ENCODE data around the gene IVNS1ABP. TPM values are rescaled to one million over a fixed set of nuclear protein-coding genes. Genes with fewer than 3 reads are reported as not detected.

The IVNS1ABP gene
- total RNA-seq, 1 donor from 2014 or later: 123 TPM

DNA sequence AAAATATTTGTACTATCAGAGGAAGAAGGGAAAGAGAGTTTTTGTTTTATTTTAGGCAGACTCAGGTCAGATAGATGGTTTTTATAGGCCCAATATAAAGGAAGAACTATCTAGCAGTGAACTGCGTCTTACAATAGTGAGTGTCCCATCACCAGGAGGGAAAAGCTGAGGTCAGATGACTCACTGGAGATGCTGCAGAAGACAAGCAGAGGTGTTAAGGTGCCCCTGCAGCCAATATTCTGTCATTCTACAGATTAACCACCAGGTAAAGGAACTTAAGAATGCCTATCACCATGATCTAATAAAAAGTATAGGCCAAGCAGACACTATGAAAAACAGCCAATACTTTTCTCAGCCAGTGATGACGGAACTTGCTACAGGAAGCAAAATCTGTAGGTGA, 29.6 kb downstream of the IVNS1ABP start:
- H3K27me3 Mint-ChIP-seq (ENCODE audit: low read depth): no peaks in the 10 kb centered on the region
- no peak for DNase-seq (ENCODE audit: low spot score)
- H3K4me3 Mint-ChIP-seq (ENCODE audit: unreplicated experiment): no peak overlapping the region

GRCh38 chr1:185284533-185285276, 32.3 kb downstream of the IVNS1ABP start:
- Mint-ChIP-seq H3K27me3 (ENCODE audit: low read depth) (no peaks in the 10 kb centered on the region), H3K36me3 (ENCODE audit: low read depth) (peaks cover 7% of the 10 kb centered on the region), H3K4me3 (ENCODE audit: unreplicated experiment) (no peak overlapping the region), H3K9me3 (ENCODE audit: low read depth) (peaks cover 3% of the 10 kb centered on the region), H3K4me1 (ENCODE audit: low read depth) (peaks cover 20% of the 10 kb centered on the region), H3K27ac (ENCODE audit: unreplicated experiment) (no peak overlapping the region)
- TF ChIP-seq, protein P1, sequence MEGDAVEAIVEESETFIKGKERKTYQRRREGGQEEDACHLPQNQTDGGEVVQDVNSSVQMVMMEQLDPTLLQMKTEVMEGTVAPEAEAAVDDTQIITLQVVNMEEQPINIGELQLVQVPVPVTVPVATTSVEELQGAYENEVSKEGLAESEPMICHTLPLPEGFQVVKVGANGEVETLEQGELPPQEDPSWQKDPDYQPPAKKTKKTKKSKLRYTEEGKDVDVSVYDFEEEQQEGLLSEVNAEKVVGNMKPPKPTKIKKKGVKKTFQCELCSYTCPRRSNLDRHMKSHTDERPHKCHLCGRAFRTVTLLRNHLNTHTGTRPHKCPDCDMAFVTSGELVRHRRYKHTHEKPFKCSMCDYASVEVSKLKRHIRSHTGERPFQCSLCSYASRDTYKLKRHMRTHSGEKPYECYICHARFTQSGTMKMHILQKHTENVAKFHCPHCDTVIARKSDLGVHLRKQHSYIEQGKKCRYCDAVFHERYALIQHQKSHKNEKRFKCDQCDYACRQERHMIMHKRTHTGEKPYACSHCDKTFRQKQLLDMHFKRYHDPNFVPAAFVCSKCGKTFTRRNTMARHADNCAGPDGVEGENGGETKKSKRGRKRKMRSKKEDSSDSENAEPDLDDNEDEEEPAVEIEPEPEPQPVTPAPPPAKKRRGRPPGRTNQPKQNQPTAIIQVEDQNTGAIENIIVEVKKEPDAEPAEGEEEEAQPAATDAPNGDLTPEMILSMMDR (IDR thresholded peaks at IDR 0.05): no peak
- DNase-seq (ENCODE audit: low spot score): no peak

More for the DNA sequence above, 29.6 kb downstream of the IVNS1ABP start:
- Mint-ChIP-seq H3K36me3 (ENCODE audit: low read depth) (peaks cover 3% of the 10 kb centered on the region), H3K4me1 (ENCODE audit: low read depth) (peaks cover 13% of the 10 kb centered on the region), H3K27ac (ENCODE audit: unreplicated experiment) (no peak overlapping the region), H3K9me3 (ENCODE audit: low read depth) (peaks cover 3% of the 10 kb centered on the region)
- TF ChIP-seq, protein P1 (IDR thresholded peaks at IDR 0.05): no peak

DNA sequence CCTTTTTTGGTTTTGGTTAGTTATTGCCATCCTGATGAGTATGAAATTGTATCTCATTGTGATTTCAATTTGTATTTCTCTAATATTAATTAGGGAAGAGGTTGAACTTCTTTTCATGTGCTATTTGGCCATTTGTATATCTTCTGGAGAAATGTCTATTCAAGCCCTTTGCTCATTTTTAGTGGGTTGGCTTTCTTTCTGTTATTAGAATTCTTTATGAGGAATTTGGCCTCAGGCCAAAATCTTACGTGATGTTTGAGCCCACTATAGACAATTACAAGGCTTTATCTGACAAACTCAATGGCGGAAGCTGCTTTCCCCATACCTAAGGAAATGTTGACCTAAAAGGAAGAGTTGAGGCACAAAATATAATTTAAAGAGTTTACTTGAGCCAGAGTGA, 32.9 kb downstream of the IVNS1ABP start:
- H3K36me3 Mint-ChIP-seq (ENCODE audit: low read depth): peaks cover 6% of the 10 kb centered on the region
- peaks cover 3% of the 10 kb centered on the region for H3K9me3 Mint-ChIP-seq (ENCODE audit: low read depth)
- no peak for DNase-seq (ENCODE audit: low spot score)
- H3K27me3 Mint-ChIP-seq (ENCODE audit: low read depth): no peaks in the 10 kb centered on the region
- TF ChIP-seq, protein P1 (IDR thresholded peaks at IDR 0.05): no peak
- H3K4me3 Mint-ChIP-seq (ENCODE audit: unreplicated experiment): no peak overlapping the region
- no peak overlapping the region for H3K27ac Mint-ChIP-seq (ENCODE audit: unreplicated experiment)
- peaks cover 26% of the 10 kb centered on the region for H3K4me1 Mint-ChIP-seq (ENCODE audit: low read depth)

GRCh38 chr1:185281245-185281644, 35.8 kb downstream of the IVNS1ABP start:
- TF ChIP-seq, protein P1 (IDR thresholded peaks at IDR 0.05): no peak
- H3K4me1 Mint-ChIP-seq (ENCODE audit: low read depth): peaks cover 28% of the 10 kb centered on the region
- H3K9me3 Mint-ChIP-seq (ENCODE audit: low read depth): no peaks in the 10 kb centered on the region
- H3K27me3 Mint-ChIP-seq (ENCODE audit: low read depth): no peaks in the 10 kb centered on the region
- peaks cover 6% of the 10 kb centered on the region for H3K36me3 Mint-ChIP-seq (ENCODE audit: low read depth)
- no peak overlapping the region for H3K4me3 Mint-ChIP-seq (ENCODE audit: unreplicated experiment)
- DNase-seq (ENCODE audit: low spot score): no peak
- H3K27ac Mint-ChIP-seq (ENCODE audit: unreplicated experiment): no peak overlapping the region

DNA sequence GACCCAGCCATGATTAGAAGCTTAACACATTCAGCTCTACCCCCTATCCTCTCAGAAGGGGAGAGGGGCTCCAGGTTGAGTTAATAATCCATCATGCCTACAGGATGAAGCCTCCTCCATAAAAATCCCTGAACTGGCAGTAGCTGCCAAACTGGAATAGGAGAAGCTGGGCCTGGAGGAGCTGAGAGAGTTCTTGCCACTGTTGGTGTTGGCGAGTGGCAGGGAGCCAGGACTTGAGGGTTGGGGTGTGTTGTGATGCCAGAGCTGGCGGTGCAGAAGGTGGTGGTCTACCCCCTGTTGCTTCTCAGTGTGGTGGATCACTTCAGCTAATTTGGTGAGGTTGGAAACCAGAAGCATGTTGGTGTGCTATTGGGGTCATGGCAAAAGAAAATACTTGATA, 36.5 kb downstream of the IVNS1ABP start:
- DNase-seq (ENCODE audit: low spot score): no peak
- H3K36me3 Mint-ChIP-seq (ENCODE audit: low read depth): peaks cover 6% of the 10 kb centered on the region
- no peak overlapping the region for H3K4me3 Mint-ChIP-seq (ENCODE audit: unreplicated experiment)
- no peak overlapping the region for H3K27ac Mint-ChIP-seq (ENCODE audit: unreplicated experiment)
- no peaks in the 10 kb centered on the region for H3K9me3 Mint-ChIP-seq (ENCODE audit: low read depth)
- TF ChIP-seq, protein P1 (IDR thresholded peaks at IDR 0.05): no peak
- H3K4me1 Mint-ChIP-seq (ENCODE audit: low read depth): peaks cover 28% of the 10 kb centered on the region
- H3K27me3 Mint-ChIP-seq (ENCODE audit: low read depth): no peaks in the 10 kb centered on the region

Data from chondrocyte (in vitro differentiated cells).